HCT116 (cell line): ENCODE measurements around the gene CCDC9. TPM values are rescaled to one million over a fixed set of nuclear protein-coding genes. Genes with fewer than 3 reads are reported as not detected.

Source experiments
- ATAC-seq: fragments of 200-7000 bp; cut with Tn5 transposase; 2 replicates; pipeline ENCODE4 v1.9.1; 2020; ENCODE audit warnings: mild to moderate bottlenecking, moderate library complexity
- BruUV-seq: library from RNA; stranded (reverse); fragments of 400-500 nt; replicated peaks from 2 replicates; lab custom pipeline; 2021; lab: Mats Ljungman, UMichigan
- CTCF ChIA-PET: fragments of 300-600 bp; sonication (Branson Sonifier 250); formaldehyde crosslinking; loops from one replicate; lab custom pipeline; 2021; ENCODE audit warnings: antibody characterized with exemption; lab: Charles Lee
- POLR2A ChIA-PET: fragments of 300-600, 350-600 bp; sonication (Branson Sonifier 250); formaldehyde crosslinking; loops from one replicate; lab custom pipeline; 2021; ENCODE audit warnings: antibody characterized with exemption; lab: Charles Lee
- RAD21 ChIA-PET, 2 experiments: fragments of 300-600 bp; sonication (Branson Sonifier 250); formaldehyde crosslinking; loops; one replicate each; lab custom pipeline; 2023; ENCODE audit warnings: low total read pairs in 2 of 2; ENCODE audit not compliant: uncharacterized antibody in 2 of 2, unreplicated experiment in 2 of 2, low non-redundant PET in 1 of 2; lab: Charles Lee
- DNase-seq: peaks from one replicate; pipeline ENCODE4 v3.0.0-alpha.2; 2010; ENCODE audit warnings: low read depth, low spot score
- H2AFZ ChIP-seq: fragments of 200-600 bp; shearing (Covaris generic), sonication (generic); 2 replicates; pipeline ENCODE4 v1.6.1; 2017; ENCODE audit warnings: low read depth, mixed run types, mixed read lengths, antibody characterized with exemption, low read length; ENCODE audit not compliant: poor library complexity, severe bottlenecking
- H3K27ac ChIP-seq: 2 replicates; pipeline ENCODE4 v1.5.1; 2012; ENCODE audit warnings: low read depth, low read length
- H3K27me3 ChIP-seq: fragments of 200-600 bp; sonication (generic); 2 replicates; pipeline ENCODE4 v1.6.1; 2016; ENCODE audit warnings: mixed run types, low read length, mixed read lengths; ENCODE audit not compliant: insufficient read depth
- H3K36me3 ChIP-seq, 2 experiments: fragments of 200-500 bp in 1 of 2; fragments of 200-600 bp in 1 of 2; sonication (Bioruptor generic) in 1 of 2; sonication (generic) in 1 of 2; 2 replicates each; pipeline versions ENCODE4 v1.5.1 to v1.6.1; 2014 to 2016; ENCODE audit warnings: low read length in 2 of 2, inconsistent platforms in 1 of 2, mixed read lengths in 1 of 2, mixed run types in 1 of 2; ENCODE audit not compliant: insufficient read depth in 2 of 2, control insufficient read depth in 1 of 2
- H3K4me1 ChIP-seq, 2 experiments: fragments of 200-600 bp in 1 of 2; sonication (generic) in 1 of 2; 2 replicates each; pipeline versions ENCODE4 v1.5.1 to v1.6.1; 2012 to 2017; ENCODE audit warnings: low read length in 2 of 2, inconsistent platforms in 1 of 2, mild to moderate bottlenecking in 1 of 2, mixed read lengths in 1 of 2, mixed run types in 1 of 2, moderate library complexity in 1 of 2; ENCODE audit not compliant: insufficient read depth in 2 of 2, control insufficient read depth in 1 of 2
- H3K4me2 ChIP-seq: fragments of 200-600 bp; sonication (generic); 2 replicates; pipeline ENCODE4 v1.6.1; 2017; ENCODE audit warnings: mixed run types, low read length, mixed read lengths
- H3K4me3 ChIP-seq, 2 experiments: fragments of 200-600 bp in 1 of 2; sonication (generic) in 1 of 2; replicated peaks in 1 of 2; 2 replicates each; pipeline ENCODE4 v1.5.1; 2011 to 2016; ENCODE audit warnings: low read length in 2 of 2, control low read depth in 1 of 2, low read depth in 1 of 2, mild to moderate bottlenecking in 1 of 2, mixed read lengths in 1 of 2, mixed run types in 1 of 2
- H3K79me2 ChIP-seq: fragments of 200-600 bp; sonication (generic); 2 replicates; pipeline ENCODE4 v1.6.1; 2017; ENCODE audit warnings: mild to moderate bottlenecking, mixed run types, low read length, moderate library complexity, mixed read lengths; ENCODE audit not compliant: insufficient read depth
- H3K9ac ChIP-seq: fragments of 200-600 bp; sonication (generic); 2 replicates; pipeline ENCODE4 v1.6.1; 2016; ENCODE audit warnings: low read length, mixed read lengths
- H3K9me2 ChIP-seq: fragments of 200-600 bp; sonication (generic), shearing (Covaris generic); 2 replicates; pipeline ENCODE4 v1.6.1; 2017; ENCODE audit warnings: mixed run types, mild to moderate bottlenecking, moderate library complexity; ENCODE audit not compliant: insufficient read depth
- H3K9me3 ChIP-seq, 2 experiments: fragments of 200-500 bp in 1 of 2; fragments of 200-600 bp in 1 of 2; sonication (Bioruptor generic) in 1 of 2; sonication (generic) in 1 of 2; 2 replicates each; pipeline ENCODE4 v1.6.1; 2014 to 2017; ENCODE audit warnings: low read length in 2 of 2, mixed read lengths in 2 of 2, inconsistent platforms in 1 of 2, low read depth in 1 of 2, mild to moderate bottlenecking in 1 of 2, mixed run types in 1 of 2, moderate library complexity in 1 of 2; ENCODE audit not compliant: control insufficient read depth in 1 of 2, insufficient read depth in 1 of 2
- H4K20me1 ChIP-seq: fragments of 200-600 bp; sonication (generic), shearing (Covaris generic); 2 replicates; pipeline ENCODE4 v1.6.1; 2017; ENCODE audit warnings: mixed run types, mild to moderate bottlenecking, moderate library complexity; ENCODE audit not compliant: insufficient read depth
- EGR1 ChIP-seq: IDR thresholded peaks from 2 replicates; pipeline ENCODE4 v1.6.1; 2012; ENCODE audit warnings: low read depth
- ELF1 ChIP-seq: IDR thresholded peaks from 2 replicates; pipeline ENCODE4 v1.6.1; 2012; ENCODE audit warnings: low read depth, borderline replicate concordance
- POLR2A ChIP-seq: IDR thresholded peaks from 2 replicates; pipeline ENCODE4 v1.7.0; 2011; ENCODE audit warnings: borderline replicate concordance; ENCODE audit not compliant: insufficient read depth, insufficient read length; ENCODE audit errors: extremely low read depth
- SP1 ChIP-seq: IDR thresholded peaks from 2 replicates; pipeline ENCODE4 v1.6.1; 2012; ENCODE audit warnings: low read depth
- intact Hi-C: fragments of 100-400 bp; cut with micrococcal nuclease; formaldehyde crosslinking; loops from 2 replicates; pipeline ENCODE4 v1.10.0; 2022
- total RNA-seq: library from RNA; stranded (reverse); gene quantifications from one replicate; pipeline ENCODE4 v1.2.1, GENCODE V29; 2021; ENCODE audit not compliant: unreplicated experiment
- TF ChIP-seq, protein P1 (sequence below): IDR thresholded peaks from 2 replicates; pipeline ENCODE4 v1.6.1; 2012
- TF ChIP-seq, protein P2 (sequence below): IDR thresholded peaks from 2 replicates; pipeline ENCODE4 v1.6.1; 2011; ENCODE audit warnings: mild to moderate bottlenecking, low read length, moderate library complexity; ENCODE audit not compliant: insufficient replicate concordance; ENCODE audit errors: extremely low read depth
- TF ChIP-seq, protein P3 (sequence below): IDR thresholded peaks from 2 replicates; pipeline ENCODE4 v1.6.1; 2012; ENCODE audit warnings: low read depth
- TF ChIP-seq, protein P4 (sequence below), 3 experiments: fragments of 200-600 bp in 1 of 3; sonication (generic) in 1 of 3; IDR thresholded peaks in 2 of 3; conservative IDR thresholded peaks in 1 of 3; 2 replicates each; pipeline ENCODE4 v1.5.1; 2012 to 2017; ENCODE audit warnings: low read depth in 2 of 3, low read length in 2 of 3, antibody characterized with exemption in 1 of 3, borderline replicate concordance in 1 of 3, control low read depth in 1 of 3, mild to moderate bottlenecking in 1 of 3, mixed read lengths in 1 of 3, mixed run types in 1 of 3, moderate library complexity in 1 of 3; ENCODE audit not compliant: insufficient read depth in 1 of 3

Gene CCDC9
- total RNA-seq, 1 experiment from 2014 or later = 40.6 TPM

DNA sequence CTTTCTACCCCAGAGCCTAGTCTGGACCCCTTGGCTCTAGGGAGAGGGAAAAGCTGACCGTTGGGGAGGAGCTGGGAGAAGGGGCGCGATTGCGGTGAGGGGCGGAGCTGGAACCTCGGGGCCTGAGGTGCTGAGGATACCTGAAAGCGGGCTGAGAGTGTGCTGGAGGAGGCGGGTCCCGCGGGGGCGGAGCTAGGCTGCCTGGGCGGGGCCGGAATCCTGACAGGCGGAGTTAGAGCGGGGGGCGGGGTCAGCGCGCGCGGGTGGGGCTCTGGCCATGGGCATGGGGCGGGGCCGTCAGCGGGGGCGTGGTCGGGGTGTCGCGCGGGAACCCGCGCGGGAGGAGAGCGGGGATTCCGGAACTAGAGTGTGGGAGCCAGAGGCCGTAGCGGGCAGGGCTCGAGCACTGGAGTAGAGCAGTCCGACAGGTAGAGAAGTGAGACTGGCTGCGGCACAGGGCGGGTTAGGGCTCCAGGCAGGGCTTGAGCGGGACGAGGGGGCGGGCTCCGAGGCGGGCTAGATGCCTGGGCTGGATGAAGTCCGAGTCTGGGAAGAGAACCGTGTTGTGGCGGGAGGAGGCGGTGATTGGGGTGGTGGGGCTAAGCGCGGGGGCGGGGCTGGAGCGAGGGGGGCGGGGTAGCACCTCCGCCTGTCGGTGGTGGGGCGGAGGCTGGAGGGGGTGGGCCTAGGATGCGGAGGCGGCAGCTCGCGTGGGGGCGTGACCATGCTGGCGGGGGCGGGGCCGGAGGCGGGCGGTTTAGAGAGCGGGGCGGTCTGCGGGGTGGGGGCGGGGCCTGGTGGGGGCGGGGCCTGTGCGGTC is 18.0 kb downstream of the CCDC9 start, which contains the start of gene INAFM1 (continued):
- TF ChIP-seq SP1 = peak; percentile 26
- TF ChIP-seq POLR2A = peak; percentile 27
- TF ChIP-seq, protein P1, sequence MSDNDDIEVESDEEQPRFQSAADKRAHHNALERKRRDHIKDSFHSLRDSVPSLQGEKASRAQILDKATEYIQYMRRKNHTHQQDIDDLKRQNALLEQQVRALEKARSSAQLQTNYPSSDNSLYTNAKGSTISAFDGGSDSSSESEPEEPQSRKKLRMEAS = no peak; the same call in 1 of the 2 replicates
- TF ChIP-seq ELF1 = no peak; the same call in 1 of the 2 replicates
- TF ChIP-seq, protein P2, sequence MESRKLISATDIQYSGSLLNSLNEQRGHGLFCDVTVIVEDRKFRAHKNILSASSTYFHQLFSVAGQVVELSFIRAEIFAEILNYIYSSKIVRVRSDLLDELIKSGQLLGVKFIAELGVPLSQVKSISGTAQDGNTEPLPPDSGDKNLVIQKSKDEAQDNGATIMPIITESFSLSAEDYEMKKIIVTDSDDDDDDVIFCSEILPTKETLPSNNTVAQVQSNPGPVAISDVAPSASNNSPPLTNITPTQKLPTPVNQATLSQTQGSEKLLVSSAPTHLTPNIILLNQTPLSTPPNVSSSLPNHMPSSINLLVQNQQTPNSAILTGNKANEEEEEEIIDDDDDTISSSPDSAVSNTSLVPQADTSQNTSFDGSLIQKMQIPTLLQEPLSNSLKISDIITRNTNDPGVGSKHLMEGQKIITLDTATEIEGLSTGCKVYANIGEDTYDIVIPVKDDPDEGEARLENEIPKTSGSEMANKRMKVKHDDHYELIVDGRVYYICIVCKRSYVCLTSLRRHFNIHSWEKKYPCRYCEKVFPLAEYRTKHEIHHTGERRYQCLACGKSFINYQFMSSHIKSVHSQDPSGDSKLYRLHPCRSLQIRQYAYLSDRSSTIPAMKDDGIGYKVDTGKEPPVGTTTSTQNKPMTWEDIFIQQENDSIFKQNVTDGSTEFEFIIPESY = peak; percentile 33
- TF ChIP-seq EGR1 = peak; percentile 76
- TF ChIP-seq, all 23 proteins: peak for 5

DNA sequence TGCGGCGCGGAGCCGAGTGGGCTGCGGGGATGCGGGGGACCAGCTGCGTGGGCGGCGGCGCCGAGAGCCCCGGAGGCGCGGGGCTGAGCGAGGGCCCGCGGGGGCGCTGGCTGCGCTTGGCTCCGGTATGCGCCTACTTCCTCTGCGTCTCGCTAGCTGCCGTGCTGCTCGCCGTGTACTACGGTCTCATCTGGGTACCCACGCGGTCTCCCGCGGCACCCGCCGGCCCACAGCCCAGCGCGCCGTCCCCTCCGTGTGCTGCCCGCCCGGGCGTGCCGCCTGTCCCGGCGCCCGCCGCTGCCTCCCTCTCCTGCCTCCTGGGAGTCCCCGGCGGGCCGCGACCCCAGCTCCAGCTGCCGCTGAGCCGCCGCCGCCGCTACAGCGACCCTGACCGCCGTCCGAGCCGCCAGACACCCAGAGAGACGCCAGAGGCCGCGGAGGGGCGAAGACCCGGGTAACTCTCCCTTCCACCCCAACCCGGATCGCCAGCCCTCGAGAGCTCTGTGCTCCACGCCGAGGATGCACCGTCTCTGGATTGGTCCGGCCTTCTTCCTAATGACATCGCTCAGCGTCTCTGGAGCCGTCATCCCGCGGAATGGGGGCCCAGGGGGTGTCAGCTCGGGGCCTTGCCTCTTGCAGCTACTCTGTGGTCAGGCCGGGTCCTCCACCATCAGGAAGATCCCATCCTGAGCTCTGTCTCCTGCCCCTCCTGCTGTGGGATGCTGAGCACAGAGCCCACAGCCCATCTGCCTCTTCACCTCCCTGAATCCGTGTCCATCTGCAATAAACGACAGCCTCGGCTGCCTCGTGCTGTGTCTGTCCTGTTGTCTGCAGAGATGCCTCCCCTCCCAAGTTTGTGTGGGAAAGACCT is 18.8 kb downstream of the CCDC9 start:
- ChIA-PET RAD21 (no interaction called here), POLR2A (interaction anchor here (1.5 to 2.1 kb wide), 4 partner anchors 18 to 161 kb away, joined by 5 to 23 read pairs (median 6); partner anchors contain the start of genes CCDC9, DHX34 and ZC3H4), CTCF (interaction anchor here (1.1 to 1.5 kb wide), 5 partner anchors 10 to 74 kb away, joined by 3 to 7 read pairs (median 5); partner anchors contain the start of gene DHX34)
- no TSS peak for BruUV-seq
- Histone ChIP-seq H3K9me2 (no peaks in the 10 kb centered on the region), H3K4me2 (peak overlapping the region; percentile 46; the same call in 1 of the 2 replicates), H3K9ac (no peak overlapping the region), H3K4me1 (peaks cover 10 to 41% of the 10 kb centered on the region in 2 experiments; a peak in 3 of 4 replicates), H4K20me1 (no peaks in the 10 kb centered on the region), H2AFZ (no peak overlapping the region), H3K4me3 (peak overlapping the region in 1 of 2 experiments; percentile 7; a peak in 1 of 4 replicates), H3K27me3 (no peaks in the 10 kb centered on the region), H3K9me3 (no peaks in the 10 kb centered on the region), H3K79me2 (no peaks in the 10 kb centered on the region; the same call in 1 of the 2 replicates), H3K36me3 (peaks cover 8 to 10% of the 10 kb centered on the region in 2 experiments; a peak in 2 of 4 replicates), H3K27ac (peak overlapping the region; percentile 57)
- no peak for DNase-seq
- intact Hi-C loops = no loop called here
- ATAC-seq = no peak
- TF ChIP-seq, protein P3, sequence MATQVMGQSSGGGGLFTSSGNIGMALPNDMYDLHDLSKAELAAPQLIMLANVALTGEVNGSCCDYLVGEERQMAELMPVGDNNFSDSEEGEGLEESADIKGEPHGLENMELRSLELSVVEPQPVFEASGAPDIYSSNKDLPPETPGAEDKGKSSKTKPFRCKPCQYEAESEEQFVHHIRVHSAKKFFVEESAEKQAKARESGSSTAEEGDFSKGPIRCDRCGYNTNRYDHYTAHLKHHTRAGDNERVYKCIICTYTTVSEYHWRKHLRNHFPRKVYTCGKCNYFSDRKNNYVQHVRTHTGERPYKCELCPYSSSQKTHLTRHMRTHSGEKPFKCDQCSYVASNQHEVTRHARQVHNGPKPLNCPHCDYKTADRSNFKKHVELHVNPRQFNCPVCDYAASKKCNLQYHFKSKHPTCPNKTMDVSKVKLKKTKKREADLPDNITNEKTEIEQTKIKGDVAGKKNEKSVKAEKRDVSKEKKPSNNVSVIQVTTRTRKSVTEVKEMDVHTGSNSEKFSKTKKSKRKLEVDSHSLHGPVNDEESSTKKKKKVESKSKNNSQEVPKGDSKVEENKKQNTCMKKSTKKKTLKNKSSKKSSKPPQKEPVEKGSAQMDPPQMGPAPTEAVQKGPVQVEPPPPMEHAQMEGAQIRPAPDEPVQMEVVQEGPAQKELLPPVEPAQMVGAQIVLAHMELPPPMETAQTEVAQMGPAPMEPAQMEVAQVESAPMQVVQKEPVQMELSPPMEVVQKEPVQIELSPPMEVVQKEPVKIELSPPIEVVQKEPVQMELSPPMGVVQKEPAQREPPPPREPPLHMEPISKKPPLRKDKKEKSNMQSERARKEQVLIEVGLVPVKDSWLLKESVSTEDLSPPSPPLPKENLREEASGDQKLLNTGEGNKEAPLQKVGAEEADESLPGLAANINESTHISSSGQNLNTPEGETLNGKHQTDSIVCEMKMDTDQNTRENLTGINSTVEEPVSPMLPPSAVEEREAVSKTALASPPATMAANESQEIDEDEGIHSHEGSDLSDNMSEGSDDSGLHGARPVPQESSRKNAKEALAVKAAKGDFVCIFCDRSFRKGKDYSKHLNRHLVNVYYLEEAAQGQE = no peak
- TF ChIP-seq, protein P4, sequence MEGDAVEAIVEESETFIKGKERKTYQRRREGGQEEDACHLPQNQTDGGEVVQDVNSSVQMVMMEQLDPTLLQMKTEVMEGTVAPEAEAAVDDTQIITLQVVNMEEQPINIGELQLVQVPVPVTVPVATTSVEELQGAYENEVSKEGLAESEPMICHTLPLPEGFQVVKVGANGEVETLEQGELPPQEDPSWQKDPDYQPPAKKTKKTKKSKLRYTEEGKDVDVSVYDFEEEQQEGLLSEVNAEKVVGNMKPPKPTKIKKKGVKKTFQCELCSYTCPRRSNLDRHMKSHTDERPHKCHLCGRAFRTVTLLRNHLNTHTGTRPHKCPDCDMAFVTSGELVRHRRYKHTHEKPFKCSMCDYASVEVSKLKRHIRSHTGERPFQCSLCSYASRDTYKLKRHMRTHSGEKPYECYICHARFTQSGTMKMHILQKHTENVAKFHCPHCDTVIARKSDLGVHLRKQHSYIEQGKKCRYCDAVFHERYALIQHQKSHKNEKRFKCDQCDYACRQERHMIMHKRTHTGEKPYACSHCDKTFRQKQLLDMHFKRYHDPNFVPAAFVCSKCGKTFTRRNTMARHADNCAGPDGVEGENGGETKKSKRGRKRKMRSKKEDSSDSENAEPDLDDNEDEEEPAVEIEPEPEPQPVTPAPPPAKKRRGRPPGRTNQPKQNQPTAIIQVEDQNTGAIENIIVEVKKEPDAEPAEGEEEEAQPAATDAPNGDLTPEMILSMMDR (IDR thresholded peaks at IDR 0.05 in 2 of 3, conservative IDR thresholded peaks at IDR 0.05 in 1 of 3; ENCODE audit: borderline replicate concordance in 1 of 3, insufficient read depth in 1 of 3, low read depth in 2 of 3, low read length in 2 of 3) = no peak
